Measurements from ENCODE around the gene C1QTNF1. TPM values are rescaled to one million over a fixed set of nuclear protein-coding genes. Genes with fewer than 3 reads are reported as not detected.

Gene C1QTNF1
- total RNA-seq, 3 donors from 2014 or later (not counting 1 experiment from before 2014, with no cell fraction given) = 0.20 to 0.28 TPM; not detected in 1

- intact Hi-C loops (cut with micrococcal nuclease) = no loop called here
- H3K4me1 ChIP-seq (ENCODE audit: control insufficient read depth, insufficient read depth, low read length) = peaks cover 20% of the 10 kb centered on the region
- DNase-seq (no peak), ATAC-seq (no peak)
- H3K27ac ChIP-seq (ENCODE audit: low read length) = no peak overlapping the region
- no peaks in the 10 kb centered on the region for H3K27me3 ChIP-seq (ENCODE audit: control insufficient read depth, insufficient read depth, low read length)
- H3K4me3 ChIP-seq (ENCODE audit: low read length) = no peak overlapping the region
- Mint-ChIP-seq H3K4me3 (no peak overlapping the region), H3K36me3 (no peaks in the 10 kb centered on the region), H3K27me3 (ENCODE audit: low read depth in 2 of 2) (no peaks in the 10 kb centered on the region), H3K9me3 (no peaks in the 10 kb centered on the region), H3K4me1 (peaks cover 34 to 48% of the 10 kb centered on the region in 2 donors), H3K27ac (peak overlapping the region in 1 of 2 donors; percentile 69)
- peaks cover 20% of the 10 kb centered on the region for H3K36me3 ChIP-seq (ENCODE audit: control insufficient read depth, insufficient read depth, low read length)
- H3K9me3 ChIP-seq (ENCODE audit: control insufficient read depth, insufficient read depth, low read length) = no peaks in the 10 kb centered on the region
- 93% methylated on average over 19 of the region's 19 CpGs for WGBS (ENCODE audit: insufficient coverage)
- TF ChIP-seq, protein P1, sequence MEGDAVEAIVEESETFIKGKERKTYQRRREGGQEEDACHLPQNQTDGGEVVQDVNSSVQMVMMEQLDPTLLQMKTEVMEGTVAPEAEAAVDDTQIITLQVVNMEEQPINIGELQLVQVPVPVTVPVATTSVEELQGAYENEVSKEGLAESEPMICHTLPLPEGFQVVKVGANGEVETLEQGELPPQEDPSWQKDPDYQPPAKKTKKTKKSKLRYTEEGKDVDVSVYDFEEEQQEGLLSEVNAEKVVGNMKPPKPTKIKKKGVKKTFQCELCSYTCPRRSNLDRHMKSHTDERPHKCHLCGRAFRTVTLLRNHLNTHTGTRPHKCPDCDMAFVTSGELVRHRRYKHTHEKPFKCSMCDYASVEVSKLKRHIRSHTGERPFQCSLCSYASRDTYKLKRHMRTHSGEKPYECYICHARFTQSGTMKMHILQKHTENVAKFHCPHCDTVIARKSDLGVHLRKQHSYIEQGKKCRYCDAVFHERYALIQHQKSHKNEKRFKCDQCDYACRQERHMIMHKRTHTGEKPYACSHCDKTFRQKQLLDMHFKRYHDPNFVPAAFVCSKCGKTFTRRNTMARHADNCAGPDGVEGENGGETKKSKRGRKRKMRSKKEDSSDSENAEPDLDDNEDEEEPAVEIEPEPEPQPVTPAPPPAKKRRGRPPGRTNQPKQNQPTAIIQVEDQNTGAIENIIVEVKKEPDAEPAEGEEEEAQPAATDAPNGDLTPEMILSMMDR (IDR thresholded peaks at IDR 0.05) = no peak
These were observed 22.6 kb upstream of the C1QTNF1 start for GRCh38 chr17:79001190-79002020.

GRCh38 chr17:79002291-79002690 lies 21.7 kb upstream of the C1QTNF1 start:
- no peaks in the 10 kb centered on the region for H3K9me3 ChIP-seq (ENCODE audit: control insufficient read depth, insufficient read depth, low read length)
- no peaks in the 10 kb centered on the region for H3K27me3 ChIP-seq (ENCODE audit: control insufficient read depth, insufficient read depth, low read length)
- peaks cover 21% of the 10 kb centered on the region for H3K4me1 ChIP-seq (ENCODE audit: control insufficient read depth, insufficient read depth, low read length)
- TF ChIP-seq, protein P1 (IDR thresholded peaks at IDR 0.05) = no peak
- peaks cover 42 to 57% of the 10 kb centered on the region in 2 donors for H3K4me1 Mint-ChIP-seq
- DNase-seq (no peak), ATAC-seq (peak in 1 of 3 donors; percentile 16)
- intact Hi-C loops (cut with micrococcal nuclease) = no loop called here
- no peaks in the 10 kb centered on the region for H3K9me3 Mint-ChIP-seq
- H3K4me3 Mint-ChIP-seq = no peak overlapping the region
- no peak overlapping the region for H3K4me3 ChIP-seq (ENCODE audit: low read length)
- peak overlapping the region in 1 of 2 donors; percentile 67 for H3K27ac Mint-ChIP-seq
- peaks cover 13% of the 10 kb centered on the region for H3K36me3 ChIP-seq (ENCODE audit: control insufficient read depth, insufficient read depth, low read length)
- H3K27me3 Mint-ChIP-seq (ENCODE audit: low read depth in 2 of 2) = no peaks in the 10 kb centered on the region
- WGBS (ENCODE audit: insufficient coverage) = 90% methylated on average over 14 of the region's 14 CpGs
- no peaks in the 10 kb centered on the region for H3K36me3 Mint-ChIP-seq
- H3K27ac ChIP-seq (ENCODE audit: low read length) = no peak overlapping the region

- no peaks in the 10 kb centered on the region for H3K36me3 Mint-ChIP-seq
- H3K4me1 ChIP-seq (ENCODE audit: control insufficient read depth, insufficient read depth, low read length) = peaks cover 28% of the 10 kb centered on the region
- DNase-seq (no peak), ATAC-seq (no peak)
- peaks cover 6% of the 10 kb centered on the region for H3K36me3 ChIP-seq (ENCODE audit: control insufficient read depth, insufficient read depth, low read length)
- TF ChIP-seq, protein P1 (IDR thresholded peaks at IDR 0.05) = no peak
- no peaks in the 10 kb centered on the region for H3K27me3 ChIP-seq (ENCODE audit: control insufficient read depth, insufficient read depth, low read length)
- H3K27me3 Mint-ChIP-seq (ENCODE audit: low read depth in 2 of 2) = no peaks in the 10 kb centered on the region
- peak overlapping the region in 1 of 2 donors; percentile 76 for H3K27ac Mint-ChIP-seq
- peaks cover 49 to 64% of the 10 kb centered on the region in 2 donors for H3K4me1 Mint-ChIP-seq
- no peaks in the 10 kb centered on the region for H3K9me3 Mint-ChIP-seq
- no peak overlapping the region for H3K27ac ChIP-seq (ENCODE audit: low read length)
- no peak overlapping the region for H3K4me3 ChIP-seq (ENCODE audit: low read length)
- intact Hi-C loops (cut with micrococcal nuclease) = no loop called here
- H3K9me3 ChIP-seq (ENCODE audit: control insufficient read depth, insufficient read depth, low read length) = no peaks in the 10 kb centered on the region
- H3K4me3 Mint-ChIP-seq = no peak overlapping the region
- 90% methylated on average over 20 of the region's 20 CpGs for WGBS (ENCODE audit: insufficient coverage)
These were observed 21.0 kb upstream of the C1QTNF1 start for GRCh38 chr17:79002796-79003593.
